Measurements from ENCODE around the gene YARS1.

DNA sequence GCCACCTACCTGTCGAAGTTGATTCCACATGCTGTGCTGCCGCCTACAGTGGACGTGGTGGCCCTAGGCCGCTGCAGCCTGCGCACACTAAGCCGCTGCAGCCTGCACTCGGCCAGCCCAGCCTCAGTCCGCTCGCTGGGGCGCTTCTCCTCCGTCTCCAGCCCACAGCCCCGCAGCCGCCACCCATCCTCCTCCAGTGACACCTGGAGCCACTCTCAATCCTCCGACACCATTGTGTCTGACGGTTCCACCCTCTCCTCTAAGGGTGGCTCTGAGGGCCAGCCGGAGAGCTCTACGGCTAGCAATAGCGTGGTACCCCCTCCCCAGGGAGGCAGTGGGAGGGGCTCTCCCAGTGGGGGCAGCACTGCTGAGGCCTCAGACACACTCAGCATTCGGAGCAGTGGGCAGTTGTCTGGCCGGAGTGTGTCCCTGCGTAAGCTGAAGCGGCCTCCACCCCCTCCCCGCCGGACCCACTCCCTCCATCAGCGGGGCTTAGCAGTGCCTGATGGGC, 46.9 kb downstream of the YARS1 start:
- TF ChIP-seq, protein P1, sequence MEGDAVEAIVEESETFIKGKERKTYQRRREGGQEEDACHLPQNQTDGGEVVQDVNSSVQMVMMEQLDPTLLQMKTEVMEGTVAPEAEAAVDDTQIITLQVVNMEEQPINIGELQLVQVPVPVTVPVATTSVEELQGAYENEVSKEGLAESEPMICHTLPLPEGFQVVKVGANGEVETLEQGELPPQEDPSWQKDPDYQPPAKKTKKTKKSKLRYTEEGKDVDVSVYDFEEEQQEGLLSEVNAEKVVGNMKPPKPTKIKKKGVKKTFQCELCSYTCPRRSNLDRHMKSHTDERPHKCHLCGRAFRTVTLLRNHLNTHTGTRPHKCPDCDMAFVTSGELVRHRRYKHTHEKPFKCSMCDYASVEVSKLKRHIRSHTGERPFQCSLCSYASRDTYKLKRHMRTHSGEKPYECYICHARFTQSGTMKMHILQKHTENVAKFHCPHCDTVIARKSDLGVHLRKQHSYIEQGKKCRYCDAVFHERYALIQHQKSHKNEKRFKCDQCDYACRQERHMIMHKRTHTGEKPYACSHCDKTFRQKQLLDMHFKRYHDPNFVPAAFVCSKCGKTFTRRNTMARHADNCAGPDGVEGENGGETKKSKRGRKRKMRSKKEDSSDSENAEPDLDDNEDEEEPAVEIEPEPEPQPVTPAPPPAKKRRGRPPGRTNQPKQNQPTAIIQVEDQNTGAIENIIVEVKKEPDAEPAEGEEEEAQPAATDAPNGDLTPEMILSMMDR (conservative IDR thresholded peaks at IDR 0.05), result no peak
- no peak for TF ChIP-seq EZH2 (IDR thresholded peaks at IDR 0.05; ENCODE audit: low read depth)

All from PC-9 (cell line).